ENCODE results near the gene F12.
A peak's percentile ranks its signal among the peaks of the same experiment; 100 is the strongest.

Gene F12

DNA sequence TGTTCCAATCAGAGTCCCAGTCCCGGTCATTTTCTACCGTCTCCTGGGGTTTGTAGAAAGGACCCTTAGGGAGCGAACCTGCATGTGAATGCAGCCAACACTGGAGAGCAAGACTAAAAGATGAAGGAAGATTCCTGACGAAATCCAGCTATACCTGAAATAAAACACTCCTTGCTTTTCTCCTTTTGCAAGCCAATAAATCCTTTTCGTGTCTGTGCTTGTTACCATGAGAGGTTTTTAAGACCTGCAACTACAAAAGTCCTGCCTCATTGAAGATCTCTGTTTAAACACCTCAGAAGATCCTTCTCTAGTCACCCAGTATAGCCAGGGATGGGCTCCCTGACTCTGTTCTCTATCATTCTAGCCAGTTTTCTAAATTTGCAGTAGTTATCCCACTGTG, 35.2 kb downstream of the F12 start:
- TF ChIP-seq MYNN (tag by site-specific recombination; IDR thresholded peaks at IDR 0.05; ENCODE audit: borderline replicate concordance) (no peak), ZNF521 (tag by site-specific recombination; IDR thresholded peaks at IDR 0.05) (no peak), WT1 (tag by site-specific recombination; IDR thresholded peaks at IDR 0.05) (no peak), ZBTB17 (tag by site-specific recombination; IDR thresholded peaks at IDR 0.05) (no peak), ZNF654 (tag by site-specific recombination; IDR thresholded peaks at IDR 0.05; ENCODE audit: low read depth) (no peak), ZFP37 (tag by site-specific recombination; IDR thresholded peaks at IDR 0.05) (no peak)
- TF ChIP-seq, protein P1, sequence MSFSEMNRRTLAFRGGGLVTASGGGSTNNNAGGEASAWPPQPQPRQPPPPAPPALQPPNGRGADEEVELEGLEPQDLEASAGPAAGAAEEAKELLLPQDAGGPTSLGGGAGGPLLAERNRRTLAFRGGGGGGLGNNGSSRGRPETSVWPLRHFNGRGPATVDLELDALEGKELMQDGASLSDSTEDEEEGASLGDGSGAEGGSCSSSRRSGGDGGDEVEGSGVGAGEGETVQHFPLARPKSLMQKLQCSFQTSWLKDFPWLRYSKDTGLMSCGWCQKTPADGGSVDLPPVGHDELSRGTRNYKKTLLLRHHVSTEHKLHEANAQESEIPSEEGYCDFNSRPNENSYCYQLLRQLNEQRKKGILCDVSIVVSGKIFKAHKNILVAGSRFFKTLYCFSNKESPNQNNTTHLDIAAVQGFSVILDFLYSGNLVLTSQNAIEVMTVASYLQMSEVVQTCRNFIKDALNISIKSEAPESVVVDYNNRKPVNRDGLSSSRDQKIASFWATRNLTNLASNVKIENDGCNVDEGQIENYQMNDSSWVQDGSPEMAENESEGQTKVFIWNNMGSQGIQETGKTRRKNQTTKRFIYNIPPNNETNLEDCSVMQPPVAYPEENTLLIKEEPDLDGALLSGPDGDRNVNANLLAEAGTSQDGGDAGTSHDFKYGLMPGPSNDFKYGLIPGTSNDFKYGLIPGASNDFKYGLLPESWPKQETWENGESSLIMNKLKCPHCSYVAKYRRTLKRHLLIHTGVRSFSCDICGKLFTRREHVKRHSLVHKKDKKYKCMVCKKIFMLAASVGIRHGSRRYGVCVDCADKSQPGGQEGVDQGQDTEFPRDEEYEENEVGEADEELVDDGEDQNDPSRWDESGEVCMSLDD (tag by site-specific recombination; IDR thresholded peaks at IDR 0.05): no peak
- POLR2A ChIA-PET: no interaction called here
- CTCF ChIA-PET: interaction anchor here (1.3 to 6.1 kb wide), 3 partner anchors 9 to 29 kb away, joined by 4 to 65 read pairs (median 63); partner anchors contain the start of genes PFN3 and SLC34A1
- peaks cover 0 to 5% of the 10 kb centered on the region in 2 experiments; a peak in 1 of 3 replicates for H3K36me3 ChIP-seq (ENCODE audit: control insufficient read depth in 2 of 2, insufficient read depth in 1 of 2, low read length in 2 of 2)
- H3K27ac ChIP-seq (ENCODE audit: extremely low read depth, low read depth, low read length): no peak overlapping the region
- no peak overlapping the region for H3K4me3 ChIP-seq (ENCODE audit: low read depth, low read length)
- no peaks in the 10 kb centered on the region for H3K9me3 ChIP-seq (ENCODE audit: control insufficient read depth, insufficient read depth, low read depth, low read length)
- peaks cover 6% of the 10 kb centered on the region; the same call in 1 of the 2 replicates for H3K4me1 ChIP-seq (ENCODE audit: control insufficient read depth, insufficient read depth, low read length)

DNA sequence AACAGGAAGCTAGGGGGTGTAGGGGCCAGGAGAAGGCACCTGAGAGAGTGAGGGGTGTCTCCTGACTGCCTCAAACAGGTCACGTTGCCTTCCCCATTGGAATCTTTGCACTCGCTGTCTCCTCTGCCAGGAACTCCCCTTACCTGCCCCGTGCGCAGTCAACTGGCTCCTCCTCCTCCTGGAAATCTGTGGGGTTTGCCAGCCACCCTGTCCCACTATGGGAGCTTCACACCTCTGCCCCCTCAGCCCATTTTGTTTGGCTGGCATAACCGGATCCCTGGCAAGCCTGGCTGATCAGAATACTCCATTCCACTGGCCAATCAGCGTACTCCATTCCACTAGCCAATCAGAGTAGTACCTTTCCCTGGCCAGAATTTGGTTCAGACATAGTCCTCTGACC, 35.6 kb downstream of the F12 start:
- H3K36me3 ChIP-seq (ENCODE audit: control insufficient read depth in 2 of 2, insufficient read depth in 1 of 2, low read length in 2 of 2): peaks cover 0 to 5% of the 10 kb centered on the region in 2 experiments; a peak in 1 of 3 replicates
- TF ChIP-seq, protein P2, sequence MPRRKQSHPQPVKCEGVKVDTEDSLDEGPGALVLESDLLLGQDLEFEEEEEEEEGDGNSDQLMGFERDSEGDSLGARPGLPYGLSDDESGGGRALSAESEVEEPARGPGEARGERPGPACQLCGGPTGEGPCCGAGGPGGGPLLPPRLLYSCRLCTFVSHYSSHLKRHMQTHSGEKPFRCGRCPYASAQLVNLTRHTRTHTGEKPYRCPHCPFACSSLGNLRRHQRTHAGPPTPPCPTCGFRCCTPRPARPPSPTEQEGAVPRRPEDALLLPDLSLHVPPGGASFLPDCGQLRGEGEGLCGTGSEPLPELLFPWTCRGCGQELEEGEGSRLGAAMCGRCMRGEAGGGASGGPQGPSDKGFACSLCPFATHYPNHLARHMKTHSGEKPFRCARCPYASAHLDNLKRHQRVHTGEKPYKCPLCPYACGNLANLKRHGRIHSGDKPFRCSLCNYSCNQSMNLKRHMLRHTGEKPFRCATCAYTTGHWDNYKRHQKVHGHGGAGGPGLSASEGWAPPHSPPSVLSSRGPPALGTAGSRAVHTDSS (tag by site-specific recombination; IDR thresholded peaks at IDR 0.05): no peak
- TF ChIP-seq, protein P3, sequence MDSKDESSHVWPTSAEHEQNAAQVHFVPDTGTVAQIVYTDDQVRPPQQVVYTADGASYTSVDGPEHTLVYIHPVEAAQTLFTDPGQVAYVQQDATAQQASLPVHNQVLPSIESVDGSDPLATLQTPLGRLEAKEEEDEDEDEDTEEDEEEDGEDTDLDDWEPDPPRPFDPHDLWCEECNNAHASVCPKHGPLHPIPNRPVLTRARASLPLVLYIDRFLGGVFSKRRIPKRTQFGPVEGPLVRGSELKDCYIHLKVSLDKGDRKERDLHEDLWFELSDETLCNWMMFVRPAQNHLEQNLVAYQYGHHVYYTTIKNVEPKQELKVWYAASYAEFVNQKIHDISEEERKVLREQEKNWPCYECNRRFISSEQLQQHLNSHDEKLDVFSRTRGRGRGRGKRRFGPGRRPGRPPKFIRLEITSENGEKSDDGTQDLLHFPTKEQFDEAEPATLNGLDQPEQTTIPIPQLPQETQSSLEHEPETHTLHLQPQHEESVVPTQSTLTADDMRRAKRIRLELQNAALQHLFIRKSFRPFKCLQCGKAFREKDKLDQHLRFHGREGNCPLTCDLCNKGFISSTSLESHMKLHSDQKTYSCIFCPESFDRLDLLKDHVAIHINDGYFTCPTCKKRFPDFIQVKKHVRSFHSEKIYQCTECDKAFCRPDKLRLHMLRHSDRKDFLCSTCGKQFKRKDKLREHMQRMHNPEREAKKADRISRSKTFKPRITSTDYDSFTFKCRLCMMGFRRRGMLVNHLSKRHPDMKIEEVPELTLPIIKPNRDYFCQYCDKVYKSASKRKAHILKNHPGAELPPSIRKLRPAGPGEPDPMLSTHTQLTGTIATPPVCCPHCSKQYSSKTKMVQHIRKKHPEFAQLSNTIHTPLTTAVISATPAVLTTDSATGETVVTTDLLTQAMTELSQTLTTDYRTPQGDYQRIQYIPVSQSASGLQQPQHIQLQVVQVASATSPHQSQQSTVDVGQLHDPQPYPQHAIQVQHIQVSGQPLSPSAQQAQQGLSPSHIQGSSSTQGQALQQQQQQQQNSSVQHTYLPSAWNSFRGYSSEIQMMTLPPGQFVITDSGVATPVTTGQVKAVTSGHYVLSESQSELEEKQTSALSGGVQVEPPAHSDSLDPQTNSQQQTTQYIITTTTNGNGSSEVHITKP (tag by site-specific recombination; IDR thresholded peaks at IDR 0.05): peak; percentile 85
- peak; percentile 25 for TF ChIP-seq SP2 (tag by site-specific recombination; IDR thresholded peaks at IDR 0.05)
- no peak overlapping the region for H3K4me3 ChIP-seq (ENCODE audit: low read depth, low read length)
- peaks cover 6% of the 10 kb centered on the region; the same call in 1 of the 2 replicates for H3K4me1 ChIP-seq (ENCODE audit: control insufficient read depth, insufficient read depth, low read length)
- no peak overlapping the region for H3K27ac ChIP-seq (ENCODE audit: extremely low read depth, low read depth, low read length)
- no peaks in the 10 kb centered on the region for H3K9me3 ChIP-seq (ENCODE audit: control insufficient read depth, insufficient read depth, low read depth, low read length)
- POLR2A ChIA-PET: no interaction called here
- CTCF ChIA-PET: interaction anchor here (1.3 to 6.1 kb wide), 3 partner anchors 10 to 29 kb away, joined by 4 to 65 read pairs (median 63); partner anchors contain the start of genes PFN3 and SLC34A1

DNA sequence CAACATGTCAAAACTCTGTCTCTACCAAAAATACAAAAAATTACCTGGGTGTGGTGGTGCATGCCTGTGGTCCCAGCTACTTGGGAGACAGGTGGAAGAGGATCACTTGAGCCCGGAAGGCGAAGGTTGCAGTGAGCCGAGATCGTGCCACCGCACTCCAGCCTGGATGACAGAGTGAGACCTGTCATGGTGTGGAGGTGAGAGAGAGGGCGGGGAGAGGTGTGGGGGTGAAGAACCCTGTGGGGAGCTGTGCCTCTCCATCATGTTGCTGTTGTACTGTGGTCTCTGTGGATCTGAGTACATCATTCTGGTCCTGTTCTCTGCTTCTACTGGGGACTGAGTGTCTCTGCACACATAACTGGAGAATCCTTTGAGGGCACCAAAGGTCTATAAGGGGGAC, 36.5 kb downstream of the F12 start:
- POLR2A ChIA-PET: interaction anchor here (1.0 to 2.2 kb wide), 2 partner anchors 12 to 13 kb away, joined by 3 to 5 read pairs; no protein-coding TSS in a partner anchor
- H3K4me3 ChIP-seq (ENCODE audit: low read depth, low read length): no peak overlapping the region
- H3K36me3 ChIP-seq (ENCODE audit: control insufficient read depth in 2 of 2, insufficient read depth in 1 of 2, low read length in 2 of 2): peaks cover 0 to 5% of the 10 kb centered on the region in 2 experiments; a peak in 1 of 3 replicates
- CTCF ChIA-PET: interaction anchor here (0.6 to 6.1 kb wide), 6 partner anchors 11 to 263 kb away, joined by 3 to 65 read pairs (median 3); partner anchors contain the start of genes PFN3 and SLC34A1
- H3K9me3 ChIP-seq (ENCODE audit: control insufficient read depth, insufficient read depth, low read depth, low read length): no peaks in the 10 kb centered on the region
- no peak overlapping the region for H3K27ac ChIP-seq (ENCODE audit: extremely low read depth, low read depth, low read length)
- H3K4me1 ChIP-seq (ENCODE audit: control insufficient read depth, insufficient read depth, low read length): peaks cover 6% of the 10 kb centered on the region; the same call in 1 of the 2 replicates
- TF ChIP-seq ZNF777 (tag by site-specific recombination; IDR thresholded peaks at IDR 0.05; ENCODE audit: borderline replicate concordance) (no peak), ZNF660 (tag by site-specific recombination; IDR thresholded peaks at IDR 0.05) (no peak), ZNF670 (tag by site-specific recombination; IDR thresholded peaks at IDR 0.05; ENCODE audit: low read depth) (no peak), ZNF157 (tag by site-specific recombination; IDR thresholded peaks at IDR 0.05) (no peak), ZNF121 (tag by site-specific recombination; IDR thresholded peaks at IDR 0.05) (no peak), HOXA7 (CRISPR knock-in tag; IDR thresholded peaks at IDR 0.05; ENCODE audit: borderline replicate concordance) (no peak), KLF8 (tag by site-specific recombination; IDR thresholded peaks at IDR 0.05) (no peak), SP2 (tag by site-specific recombination; IDR thresholded peaks at IDR 0.05) (no peak), TCF7L2 (IDR thresholded peaks at IDR 0.05; ENCODE audit: borderline replicate concordance, low read depth, low read length) (no peak), MYNN (tag by site-specific recombination; IDR thresholded peaks at IDR 0.05; ENCODE audit: borderline replicate concordance) (no peak)
- TF ChIP-seq, protein P4, sequence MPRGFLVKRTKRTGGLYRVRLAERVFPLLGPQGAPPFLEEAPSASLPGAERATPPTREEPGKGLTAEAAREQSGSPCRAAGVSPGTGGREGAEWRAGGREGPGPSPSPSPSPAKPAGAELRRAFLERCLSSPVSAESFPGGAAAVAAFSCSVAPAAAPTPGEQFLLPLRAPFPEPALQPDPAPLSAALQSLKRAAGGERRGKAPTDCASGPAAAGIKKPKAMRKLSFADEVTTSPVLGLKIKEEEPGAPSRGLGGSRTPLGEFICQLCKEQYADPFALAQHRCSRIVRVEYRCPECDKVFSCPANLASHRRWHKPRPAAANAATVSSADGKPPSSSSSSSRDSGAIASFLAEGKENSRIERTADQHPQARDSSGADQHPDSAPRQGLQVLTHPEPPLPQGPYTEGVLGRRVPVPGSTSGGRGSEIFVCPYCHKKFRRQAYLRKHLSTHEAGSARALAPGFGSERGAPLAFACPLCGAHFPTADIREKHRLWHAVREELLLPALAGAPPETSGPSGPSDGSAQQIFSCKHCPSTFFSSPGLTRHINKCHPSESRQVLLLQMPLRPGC (tag by site-specific recombination; IDR thresholded peaks at IDR 0.05): no peak
- TF ChIP-seq, protein P5, sequence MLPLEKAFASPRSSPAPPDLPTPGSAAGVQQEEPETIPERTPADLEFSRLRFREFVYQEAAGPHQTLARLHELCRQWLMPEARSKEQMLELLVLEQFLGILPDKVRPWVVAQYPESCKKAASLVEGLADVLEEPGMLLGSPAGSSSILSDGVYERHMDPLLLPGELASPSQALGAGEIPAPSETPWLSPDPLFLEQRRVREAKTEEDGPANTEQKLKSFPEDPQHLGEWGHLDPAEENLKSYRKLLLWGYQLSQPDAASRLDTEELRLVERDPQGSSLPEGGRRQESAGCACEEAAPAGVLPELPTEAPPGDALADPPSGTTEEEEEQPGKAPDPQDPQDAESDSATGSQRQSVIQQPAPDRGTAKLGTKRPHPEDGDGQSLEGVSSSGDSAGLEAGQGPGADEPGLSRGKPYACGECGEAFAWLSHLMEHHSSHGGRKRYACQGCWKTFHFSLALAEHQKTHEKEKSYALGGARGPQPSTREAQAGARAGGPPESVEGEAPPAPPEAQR (tag by site-specific recombination; IDR thresholded peaks at IDR 0.05): no peak

All from HEK293 (cell line).